ENCODE data around the gene ANKS6. TPM values are rescaled to one million over a fixed set of nuclear protein-coding genes. Genes with fewer than 3 reads are reported as not detected.

The ANKS6 gene
- total RNA-seq, 1 donor from 2014 or later: 30.9 TPM

GRCh38 chr9:98823666-98824334, 27.4 kb upstream of the ANKS6 start:
- DNase-seq (ENCODE audit: low read depth, low spot score): no peak
- Mint-ChIP-seq H3K27me3 (ENCODE audit: low read depth) (no peaks in the 10 kb centered on the region), H3K4me3 (no peak overlapping the region), H3K4me1 (no peaks in the 10 kb centered on the region), H3K27ac (ENCODE audit: unreplicated experiment) (no peak overlapping the region), H3K36me3 (ENCODE audit: low read depth) (no peaks in the 10 kb centered on the region), H3K9me3 (no peaks in the 10 kb centered on the region)
- TF ChIP-seq CTCF (conservative IDR thresholded peaks at IDR 0.05): no peak

GRCh38 chr9:98822661-98823060, 26.3 kb upstream of the ANKS6 start:
- Mint-ChIP-seq H3K4me3 (no peak overlapping the region), H3K4me1 (no peaks in the 10 kb centered on the region), H3K9me3 (no peaks in the 10 kb centered on the region), H3K27ac (ENCODE audit: unreplicated experiment) (no peak overlapping the region), H3K27me3 (ENCODE audit: low read depth) (no peaks in the 10 kb centered on the region), H3K36me3 (ENCODE audit: low read depth) (no peaks in the 10 kb centered on the region)
- no peak for DNase-seq (ENCODE audit: low read depth, low spot score)
- no peak for TF ChIP-seq CTCF (conservative IDR thresholded peaks at IDR 0.05)

GRCh38 chr9:98821831-98822230, 25.5 kb upstream of the ANKS6 start:
- no peaks in the 10 kb centered on the region for H3K27me3 Mint-ChIP-seq (ENCODE audit: low read depth)
- no peak overlapping the region for H3K27ac Mint-ChIP-seq (ENCODE audit: unreplicated experiment)
- no peaks in the 10 kb centered on the region for H3K9me3 Mint-ChIP-seq
- no peaks in the 10 kb centered on the region for H3K36me3 Mint-ChIP-seq (ENCODE audit: low read depth)
- no peak overlapping the region for H3K4me3 Mint-ChIP-seq
- no peak for DNase-seq (ENCODE audit: low read depth, low spot score)
- H3K4me1 Mint-ChIP-seq: no peaks in the 10 kb centered on the region
- TF ChIP-seq CTCF (conservative IDR thresholded peaks at IDR 0.05): no peak

- no peaks in the 10 kb centered on the region for H3K36me3 Mint-ChIP-seq (ENCODE audit: low read depth)
- no peaks in the 10 kb centered on the region for H3K4me1 Mint-ChIP-seq
- no peak overlapping the region for H3K27ac Mint-ChIP-seq (ENCODE audit: unreplicated experiment)
- TF ChIP-seq CTCF (conservative IDR thresholded peaks at IDR 0.05): no peak
- no peaks in the 10 kb centered on the region for H3K9me3 Mint-ChIP-seq
- no peaks in the 10 kb centered on the region for H3K27me3 Mint-ChIP-seq (ENCODE audit: low read depth)
- DNase-seq (ENCODE audit: low read depth, low spot score): no peak
- H3K4me3 Mint-ChIP-seq: no peak overlapping the region
Observed at GRCh38 chr9:98819231-98819630, 22.9 kb upstream of the ANKS6 start.

GRCh38 chr9:98818764-98819163, 22.4 kb upstream of the ANKS6 start:
- H3K27me3 Mint-ChIP-seq (ENCODE audit: low read depth): no peaks in the 10 kb centered on the region
- no peaks in the 10 kb centered on the region for H3K4me1 Mint-ChIP-seq
- H3K9me3 Mint-ChIP-seq: no peaks in the 10 kb centered on the region
- TF ChIP-seq CTCF (conservative IDR thresholded peaks at IDR 0.05): no peak
- no peaks in the 10 kb centered on the region for H3K36me3 Mint-ChIP-seq (ENCODE audit: low read depth)
- no peak overlapping the region for H3K27ac Mint-ChIP-seq (ENCODE audit: unreplicated experiment)
- DNase-seq (ENCODE audit: low read depth, low spot score): no peak
- no peak overlapping the region for H3K4me3 Mint-ChIP-seq

Measured in neural crest cell (in vitro differentiated cells).